GM12891 (cell line): Measurements from ENCODE around the gene BMI1.

ENCODE experiments used
- POLR2A ChIP-seq: IDR thresholded peaks from 2 replicates; pipeline ENCODE4 v1.6.1; 2011; ENCODE audit warnings: low read depth, low read length, control low read depth
- POLR2AphosphoS5 ChIP-seq: IDR thresholded peaks from 2 replicates; pipeline ENCODE4 v1.6.1; 2011; ENCODE audit warnings: low read depth, low read length, control low read depth

DNA sequence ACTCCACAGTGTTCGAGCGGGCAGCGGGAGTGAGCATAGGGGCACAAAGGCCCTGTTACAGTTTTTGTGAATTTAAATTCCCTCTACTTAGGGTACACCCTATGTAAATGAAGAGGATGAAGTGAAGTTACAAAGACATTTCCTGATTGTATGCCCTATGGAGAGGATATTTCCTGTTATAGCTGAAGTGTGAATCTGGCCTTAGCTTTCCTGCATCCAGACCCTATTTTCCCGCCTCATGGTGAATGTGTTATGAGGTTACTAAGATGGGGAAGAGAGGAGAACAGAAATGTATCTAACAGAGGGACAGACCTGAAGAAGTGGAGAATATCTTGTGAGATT, 42.5 kb upstream of the BMI1 start:
- TF ChIP-seq POLR2A (no peak), POLR2AphosphoS5 (no peak)
